ENCODE measurements around the gene ACTN1. TPM values are rescaled to one million over a fixed set of nuclear protein-coding genes. Genes with fewer than 3 reads are reported as not detected.

Gene ACTN1
- total RNA-seq, 4 donors from 2014 or later = 40.3 to 585 (median 80.1) TPM

GRCh38 chr14:68951800-68952530 lies 27.1 kb downstream of the ACTN1 start:
- TF ChIP-seq CTCF (IDR thresholded peaks at IDR 0.05) (no peak), POLR2A (IDR thresholded peaks at IDR 0.05) (no peak)
- no peaks in the 10 kb centered on the region for H3K9me3 ChIP-seq
- no peaks in the 10 kb centered on the region for H3K27me3 ChIP-seq
- H3K27ac ChIP-seq = peak overlapping the region; percentile 49 to 86 (median 72)
- no peak for DNase-seq
- no peaks in the 10 kb centered on the region for H3K36me3 ChIP-seq
- peaks cover 0 to 79% (median 13%) of the 10 kb centered on the region in 4 donors for H3K4me1 ChIP-seq
- peak overlapping the region in 1 of 4 donors; percentile 12 for H3K4me3 ChIP-seq

DNA sequence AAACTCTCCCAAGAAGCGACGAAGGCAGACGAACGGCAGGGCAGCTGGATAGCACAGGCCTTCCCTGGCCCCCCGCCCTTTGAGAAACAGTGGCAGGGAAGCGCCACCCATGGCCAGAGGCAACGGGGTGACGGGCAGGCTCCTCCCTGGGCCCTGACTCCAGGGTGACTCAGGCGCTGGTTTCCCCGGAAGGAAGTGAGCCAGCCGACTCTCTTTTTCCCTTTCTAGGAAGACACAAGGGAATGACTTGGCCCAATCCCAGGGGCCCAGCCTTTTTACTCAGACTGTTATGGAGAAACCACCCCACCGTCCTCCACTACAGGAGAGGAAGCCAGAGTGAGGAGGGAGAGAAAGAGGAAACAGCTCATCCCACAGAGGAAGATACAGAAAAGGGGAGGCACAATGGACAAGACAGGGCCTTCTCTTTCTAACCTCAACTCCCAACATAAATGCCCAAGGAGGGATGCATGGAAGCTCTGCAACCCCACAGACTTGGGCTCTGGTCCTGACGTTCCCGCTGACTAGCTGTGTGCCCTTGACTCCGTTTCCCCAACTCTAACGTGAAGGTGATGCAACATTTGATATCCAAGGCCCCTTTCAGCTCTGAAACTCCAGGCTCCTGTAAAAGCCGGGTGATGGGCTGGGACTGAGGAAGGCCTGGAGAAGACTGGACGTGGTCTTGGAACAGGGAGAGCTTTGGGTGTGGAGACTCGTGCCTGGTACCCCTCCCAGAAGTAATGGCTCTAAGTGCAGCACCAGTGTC lies 27.9 kb downstream of the ACTN1 start:
- no peak for TF ChIP-seq CTCF (IDR thresholded peaks at IDR 0.05)
- TF ChIP-seq POLR2A (IDR thresholded peaks at IDR 0.05) = no peak
- Histone ChIP-seq H3K27ac (peak overlapping the region; percentile 49 to 86 (median 72)), H3K27me3 (no peaks in the 10 kb centered on the region), H3K4me1 (peaks cover 0 to 80% (median 13%) of the 10 kb centered on the region in 4 donors), H3K9me3 (no peaks in the 10 kb centered on the region), H3K4me3 (no peak overlapping the region), H3K36me3 (no peaks in the 10 kb centered on the region)
- peak; percentile 47 to 89 (median 80) for DNase-seq

GRCh38 chr14:68950111-68950510 lies 29.0 kb downstream of the ACTN1 start:
- no peaks in the 10 kb centered on the region for H3K36me3 ChIP-seq
- no peak overlapping the region for H3K4me3 ChIP-seq
- no peaks in the 10 kb centered on the region for H3K27me3 ChIP-seq
- no peak for TF ChIP-seq CTCF (IDR thresholded peaks at IDR 0.05)
- no peak for TF ChIP-seq POLR2A (IDR thresholded peaks at IDR 0.05)
- H3K27ac ChIP-seq = peak overlapping the region in 3 of 4 donors; percentile 49 to 86 (median 65)
- peaks cover 0 to 80% (median 13%) of the 10 kb centered on the region in 4 donors for H3K4me1 ChIP-seq
- no peak for DNase-seq
- H3K9me3 ChIP-seq = no peaks in the 10 kb centered on the region

- peak overlapping the region; percentile 28 to 86 (median 66) for H3K27ac ChIP-seq
Measured at GRCh38 chr14:68949601-68949965, 29.5 kb downstream of the ACTN1 start.

More at GRCh38 chr14:68949601-68949965, 29.5 kb downstream of the ACTN1 start:
- Histone ChIP-seq H3K27me3 (no peaks in the 10 kb centered on the region), H3K9me3 (no peaks in the 10 kb centered on the region), H3K4me3 (no peak overlapping the region), H3K36me3 (no peaks in the 10 kb centered on the region), H3K4me1 (peaks cover 0 to 80% (median 13%) of the 10 kb centered on the region in 4 donors)
- no peak for TF ChIP-seq CTCF (IDR thresholded peaks at IDR 0.05)
- DNase-seq = no peak
